Measurements from ENCODE around the gene HOXC9.

GRCh38 chr12:53966385-53967133 is 33.4 kb upstream of the HOXC9 start:
- TF ChIP-seq, protein P1, sequence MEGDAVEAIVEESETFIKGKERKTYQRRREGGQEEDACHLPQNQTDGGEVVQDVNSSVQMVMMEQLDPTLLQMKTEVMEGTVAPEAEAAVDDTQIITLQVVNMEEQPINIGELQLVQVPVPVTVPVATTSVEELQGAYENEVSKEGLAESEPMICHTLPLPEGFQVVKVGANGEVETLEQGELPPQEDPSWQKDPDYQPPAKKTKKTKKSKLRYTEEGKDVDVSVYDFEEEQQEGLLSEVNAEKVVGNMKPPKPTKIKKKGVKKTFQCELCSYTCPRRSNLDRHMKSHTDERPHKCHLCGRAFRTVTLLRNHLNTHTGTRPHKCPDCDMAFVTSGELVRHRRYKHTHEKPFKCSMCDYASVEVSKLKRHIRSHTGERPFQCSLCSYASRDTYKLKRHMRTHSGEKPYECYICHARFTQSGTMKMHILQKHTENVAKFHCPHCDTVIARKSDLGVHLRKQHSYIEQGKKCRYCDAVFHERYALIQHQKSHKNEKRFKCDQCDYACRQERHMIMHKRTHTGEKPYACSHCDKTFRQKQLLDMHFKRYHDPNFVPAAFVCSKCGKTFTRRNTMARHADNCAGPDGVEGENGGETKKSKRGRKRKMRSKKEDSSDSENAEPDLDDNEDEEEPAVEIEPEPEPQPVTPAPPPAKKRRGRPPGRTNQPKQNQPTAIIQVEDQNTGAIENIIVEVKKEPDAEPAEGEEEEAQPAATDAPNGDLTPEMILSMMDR (conservative IDR thresholded peaks at IDR 0.05; ENCODE audit: low read depth, low read length), result no peak
- no peak for TF ChIP-seq EZH2 (IDR thresholded peaks at IDR 0.05; ENCODE audit: borderline replicate concordance, low read depth, low read length, poor library complexity, severe bottlenecking)
